HG03095 (cell line): ENCODE results near the gene SBF2.
"Not testable (repeated sequence)": the region's sequence is repeated elsewhere in the genome, so short reads cannot be mapped to it uniquely, and the experiment has no call there.

ENCODE experiments used
- ATAC-seq: cut with Tn5 transposase; IDR thresholded peaks from one replicate; pipeline ENCODE4 v1.9.1; 2021; ENCODE audit warnings: moderate library complexity; ENCODE audit not compliant: unreplicated experiment

The SBF2 gene

GRCh38 chr11:10208131-10208575, 85.9 kb downstream of the SBF2 start:
- no peak for ATAC-seq

DNA sequence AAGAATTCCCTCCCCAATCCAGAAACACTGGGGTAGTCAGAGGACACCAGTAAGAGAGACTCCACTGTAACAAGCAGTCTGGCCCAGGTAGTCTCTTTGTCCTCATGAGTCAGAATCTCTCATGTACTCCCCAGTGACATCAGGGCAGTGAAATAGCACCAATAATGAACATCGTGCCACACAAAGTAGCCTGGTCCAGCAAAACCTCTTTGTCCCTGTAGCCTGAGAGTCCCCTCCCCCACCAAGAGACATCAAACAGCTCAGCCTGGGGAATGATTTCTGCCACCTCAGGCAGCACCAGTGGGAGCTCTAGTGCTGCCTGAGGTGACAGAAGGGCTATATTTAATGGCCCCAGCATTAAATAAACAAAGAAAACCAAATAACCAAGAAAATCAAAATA, 88.1 kb downstream of the SBF2 start:
- no peak for ATAC-seq

DNA sequence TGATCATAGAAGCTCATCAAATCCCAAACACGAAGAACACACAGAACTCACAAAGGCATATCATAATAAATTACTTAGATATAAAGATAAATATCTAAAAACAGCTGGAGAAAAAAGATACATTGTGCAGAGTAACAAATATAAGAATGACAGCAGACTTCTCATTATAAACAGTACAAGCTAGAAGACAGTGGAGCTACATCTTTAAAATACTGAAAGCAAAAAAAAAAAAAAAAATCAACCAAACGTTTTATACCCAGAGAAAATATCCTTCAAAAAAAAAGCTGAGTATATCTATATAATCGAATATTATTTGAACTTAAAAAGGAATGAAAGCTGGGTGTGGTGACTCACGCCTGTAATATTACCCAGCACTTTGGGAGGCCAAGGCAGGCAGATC, 90.0 kb downstream of the SBF2 start:
- no peak for ATAC-seq

GRCh38 chr11:10201343-10201742, 92.7 kb downstream of the SBF2 start:
- ATAC-seq = no peak

- no peak for ATAC-seq
Observed at GRCh38 chr11:10197091-10197490, 96.9 kb downstream of the SBF2 start.

DNA sequence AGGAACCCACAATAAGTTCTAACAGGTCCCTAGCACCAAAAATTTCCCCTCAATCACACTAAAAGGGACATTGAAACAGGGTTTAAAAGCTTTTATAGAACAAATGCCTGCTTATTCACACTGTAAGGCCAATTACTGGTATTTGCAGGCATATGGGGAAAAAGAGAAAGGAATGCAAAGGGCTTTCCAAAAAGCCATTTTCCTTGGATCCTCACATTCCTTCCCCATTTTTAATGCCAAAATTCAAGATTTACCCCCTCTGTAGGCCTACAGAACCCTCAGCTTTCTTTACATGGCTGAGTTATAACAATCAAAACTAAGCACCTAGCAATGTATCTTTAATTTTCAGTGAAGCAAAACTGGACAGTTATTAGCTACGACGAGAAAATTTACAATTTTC, 102.0 kb downstream of the SBF2 start:
- no peak for ATAC-seq

DNA sequence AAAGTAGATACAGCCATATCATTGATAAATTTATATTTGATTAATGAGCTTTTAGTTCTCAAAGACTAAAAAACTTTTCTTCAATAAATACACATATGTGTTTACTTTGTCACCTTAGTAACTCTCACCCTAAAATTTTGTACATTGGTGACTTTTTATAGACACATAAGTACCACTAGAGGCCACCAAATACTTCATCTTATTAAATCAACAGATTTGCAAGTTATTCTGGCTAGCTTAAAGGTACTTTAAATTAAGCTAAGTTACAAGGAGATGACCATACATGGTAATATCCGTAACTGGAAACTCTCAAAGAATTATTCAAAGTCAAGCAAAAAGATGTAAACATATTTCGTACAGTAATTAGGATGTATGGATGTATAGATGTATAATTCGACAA, 112.2 kb downstream of the SBF2 start:
- no peak for ATAC-seq

DNA sequence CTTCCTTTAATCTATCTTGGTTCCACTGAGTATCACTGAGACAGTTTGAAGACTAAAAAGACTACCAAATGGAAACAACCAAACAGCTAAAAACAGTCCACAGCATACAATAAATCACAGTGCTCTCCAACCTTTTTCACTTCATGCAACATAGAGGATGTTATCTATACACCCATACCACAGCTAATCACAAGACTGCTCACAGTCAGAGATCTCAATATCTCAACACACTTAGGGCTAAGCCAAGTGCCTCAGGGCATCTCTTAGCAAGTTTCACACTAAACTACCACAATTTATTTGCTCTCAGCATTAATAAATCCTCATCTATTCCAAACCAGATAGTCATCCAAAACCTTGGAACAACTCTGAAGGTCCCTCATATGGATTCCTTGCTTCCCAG, 129.4 kb downstream of the SBF2 start:
- ATAC-seq = no peak

- ATAC-seq = no peak
Observed at GRCh38 chr11:10162222-10162621, 131.8 kb downstream of the SBF2 start.

DNA sequence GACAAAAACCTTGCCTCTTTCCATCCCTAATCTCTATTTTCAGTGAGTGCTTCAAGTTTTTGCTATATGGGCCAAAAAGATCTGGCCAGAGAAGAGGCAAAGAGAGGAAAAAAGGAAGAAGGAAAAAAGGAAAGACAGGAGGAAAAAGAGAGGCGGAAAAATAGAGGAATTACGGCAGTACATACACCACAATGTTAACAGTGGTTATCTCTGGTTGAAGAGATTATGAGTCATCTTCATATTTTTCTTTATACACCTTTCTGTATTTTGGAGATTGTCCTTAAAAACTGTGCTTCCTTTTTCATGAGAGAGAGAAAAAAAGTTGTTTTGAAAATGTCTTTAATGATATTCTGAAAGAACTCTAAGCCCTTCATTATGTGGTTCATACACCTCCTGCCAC, 133.7 kb downstream of the SBF2 start:
- no peak for ATAC-seq

DNA sequence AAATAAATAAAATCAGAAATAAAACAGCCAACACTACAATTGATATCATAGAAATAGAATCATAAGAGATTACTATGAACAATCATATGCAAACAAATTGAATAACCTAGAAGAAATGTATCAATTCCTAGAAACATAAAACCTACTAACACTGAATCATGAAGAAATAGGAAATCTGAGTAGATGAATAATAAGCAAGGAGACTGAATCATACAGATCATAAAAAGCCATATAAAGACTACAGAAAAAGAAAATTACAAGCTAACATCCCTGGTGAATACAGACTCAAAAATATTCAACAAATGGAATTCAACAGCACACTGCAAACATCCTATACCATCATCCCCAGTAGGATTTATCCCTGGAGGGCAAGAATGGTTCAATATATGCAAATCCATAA, 135.6 kb downstream of the SBF2 start:
- no peak for ATAC-seq

GRCh38 chr11:10155793-10156490, 138.1 kb downstream of the SBF2 start:
- ATAC-seq = no peak

DNA sequence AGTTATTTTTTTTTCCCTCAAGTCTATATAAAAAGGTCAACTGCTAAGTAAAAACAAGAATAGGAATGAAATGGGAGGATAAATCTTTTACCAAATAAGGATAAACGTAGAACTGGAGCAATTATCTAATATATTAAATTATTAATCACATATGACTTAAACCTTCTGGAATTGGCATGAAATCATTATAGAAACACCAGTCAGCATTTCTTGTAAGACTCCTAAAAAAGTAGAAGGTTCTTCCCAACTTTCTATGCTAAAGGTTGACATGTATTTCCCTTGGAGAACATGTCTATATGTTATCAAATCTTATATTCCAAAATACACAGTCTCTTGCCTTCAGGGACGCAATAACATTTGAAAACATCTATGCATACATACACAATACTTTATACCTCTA, 143.2 kb downstream of the SBF2 start:
- ATAC-seq = no peak

GRCh38 chr11:10149553-10149952, 144.5 kb downstream of the SBF2 start:
- no peak for ATAC-seq

- no peak for ATAC-seq
Observed at GRCh38 chr11:10147195-10147594, 146.8 kb downstream of the SBF2 start.

DNA sequence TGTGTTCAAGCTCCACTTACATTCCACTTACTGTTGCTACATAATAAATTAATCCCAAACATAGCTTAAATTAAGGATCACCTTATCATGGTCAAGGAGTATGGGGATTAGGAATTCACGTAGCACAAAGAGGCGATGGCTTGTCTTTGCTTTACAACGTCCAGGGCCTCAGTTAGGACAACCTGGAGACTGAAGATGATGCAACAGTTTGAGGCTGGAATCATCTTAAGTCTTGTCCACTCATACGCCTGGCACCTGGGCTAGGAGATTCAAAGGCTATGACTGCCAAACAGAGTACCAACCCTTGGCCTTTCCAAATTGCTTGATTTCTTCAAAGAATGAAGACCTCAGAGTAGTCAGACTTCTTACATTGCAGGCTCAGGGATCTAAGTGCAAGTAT, 149.1 kb downstream of the SBF2 start:
- ATAC-seq = no peak

DNA sequence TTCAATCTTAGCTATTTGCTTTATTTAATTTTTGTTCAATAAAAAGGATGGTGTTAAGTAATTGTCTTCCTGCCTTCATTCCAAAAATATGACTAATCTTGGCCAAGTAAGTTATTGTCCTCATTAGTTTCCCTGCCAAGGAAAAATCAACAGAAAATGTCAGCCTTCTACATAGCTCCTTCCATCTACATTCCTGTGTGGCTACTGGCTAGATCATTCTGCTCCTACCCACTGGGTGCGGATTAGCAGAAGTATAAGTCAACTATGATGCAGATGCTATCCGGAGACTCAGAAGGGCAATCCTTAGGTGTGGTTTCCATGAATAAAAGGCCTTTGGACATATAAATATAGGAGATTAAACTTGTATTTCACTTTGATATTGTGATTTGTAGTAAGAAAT, 154.4 kb downstream of the SBF2 start:
- no peak for ATAC-seq

- no peak for ATAC-seq
Observed at GRCh38 chr11:10139143-10139542, 154.9 kb downstream of the SBF2 start.

- ATAC-seq = no peak
Observed at GRCh38 chr11:10134975-10135481, 159.0 kb downstream of the SBF2 start.

GRCh38 chr11:10134226-10134625, 159.8 kb downstream of the SBF2 start:
- not testable (repeated sequence) for ATAC-seq

DNA sequence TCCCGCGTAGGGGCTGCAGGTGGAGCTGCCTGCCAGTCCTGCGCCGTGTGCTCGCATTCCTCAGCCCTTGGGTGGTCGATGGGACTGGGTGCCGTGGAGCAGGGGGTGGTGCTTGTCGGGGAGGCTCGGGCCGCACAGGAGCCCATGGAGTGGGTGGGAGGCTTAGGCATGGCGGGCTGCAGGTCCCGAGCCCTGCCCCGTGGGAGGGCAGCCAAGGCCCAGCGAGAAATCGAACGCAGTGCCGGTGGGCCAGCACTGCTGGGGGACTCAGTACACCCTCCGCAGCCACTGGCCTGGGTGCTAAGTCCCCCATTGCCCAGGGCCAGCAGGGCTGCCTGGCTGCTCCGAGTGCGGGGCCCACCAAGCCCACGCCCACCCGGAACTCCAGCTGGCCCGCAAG, 160.8 kb downstream of the SBF2 start:
- not testable (repeated sequence) for ATAC-seq

DNA sequence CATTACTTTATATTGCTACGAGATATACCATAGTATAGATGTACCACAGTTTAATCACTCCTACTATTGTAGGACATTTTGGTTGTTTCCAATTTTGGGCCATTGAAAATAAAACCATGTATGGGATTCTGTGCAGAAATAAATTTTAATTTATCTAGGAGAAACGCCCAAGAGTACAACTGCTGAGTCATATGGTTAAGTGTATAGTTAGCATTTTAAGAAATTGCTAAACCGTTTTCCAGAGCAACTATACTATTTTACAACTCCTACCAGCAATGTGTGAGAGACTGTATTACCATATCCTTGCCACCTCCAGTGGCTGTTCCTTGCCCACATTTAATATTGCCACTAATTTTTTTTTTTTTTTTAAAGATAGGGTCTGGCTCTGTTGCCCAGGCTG, 163.1 kb downstream of the SBF2 start:
- no peak for ATAC-seq

DNA sequence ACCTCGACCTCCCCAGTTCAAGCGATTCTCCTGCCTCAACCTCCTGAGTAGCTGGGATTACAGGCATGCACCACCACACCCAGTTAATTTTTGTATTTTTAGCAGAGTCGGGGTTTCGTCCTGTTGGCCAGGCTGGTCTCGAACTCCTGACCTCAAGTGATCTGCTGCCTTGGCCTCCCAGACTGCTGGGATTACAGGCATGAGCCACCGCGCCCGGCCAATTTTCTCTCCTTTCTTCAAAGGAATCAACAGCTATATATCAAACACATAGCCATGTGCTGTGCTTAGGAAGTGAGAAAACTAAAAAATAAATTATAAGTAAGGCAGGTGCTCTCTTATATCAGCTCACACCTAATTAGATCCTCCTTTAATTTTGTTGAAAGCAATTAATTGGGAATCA, 164.8 kb downstream of the SBF2 start:
- not testable (repeated sequence) for ATAC-seq
